GM21390 (cell line): ENCODE data around the gene SHISAL2A.
"Not testable (repeated sequence)": the region's sequence is repeated elsewhere in the genome, so short reads cannot be mapped to it uniquely, and the experiment has no call there.

Experiments used
- ATAC-seq: cut with Tn5 transposase; IDR thresholded peaks from one replicate; pipeline ENCODE4 v1.9.1; 2021; ENCODE audit not compliant: unreplicated experiment

Gene SHISAL2A

DNA sequence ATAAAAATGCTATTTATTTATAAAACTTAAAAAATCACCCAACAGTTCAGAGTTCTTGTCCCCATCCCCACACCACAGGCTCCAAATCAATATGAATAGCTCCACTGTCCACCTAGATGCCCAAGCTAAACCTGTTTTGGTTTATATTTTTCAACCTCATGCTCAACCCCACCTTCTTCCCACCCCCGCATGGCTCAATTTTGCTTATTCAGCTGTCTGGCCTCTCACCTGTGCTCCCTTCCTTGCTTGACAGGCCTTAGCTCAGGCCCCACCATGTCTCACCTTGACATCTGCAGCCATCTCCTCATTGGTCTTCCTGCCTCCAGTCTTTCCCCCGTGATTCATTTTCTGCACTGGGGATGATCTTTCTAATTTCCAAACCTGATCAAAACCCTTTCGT is 47.4 kb downstream of the SHISAL2A start:
- no peak for ATAC-seq

DNA sequence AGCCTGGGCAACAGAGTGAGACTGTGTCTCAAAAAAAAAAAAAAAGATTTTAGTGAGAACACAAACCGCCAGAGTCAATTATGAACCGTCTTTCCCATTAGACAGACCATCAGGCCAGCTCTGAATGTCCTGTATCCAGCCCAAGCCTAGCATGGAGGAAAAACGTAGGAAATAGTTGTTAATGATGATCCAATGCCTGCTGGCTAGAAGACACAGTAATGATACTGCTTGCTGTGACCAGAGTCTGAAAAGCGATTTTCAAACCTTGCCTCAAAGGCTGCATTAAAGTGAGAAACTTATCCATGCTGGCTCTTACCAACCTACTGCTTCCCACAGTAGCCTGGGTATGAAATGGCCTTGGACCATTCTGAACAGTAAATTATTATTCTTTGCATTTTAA is 48.2 kb downstream of the SHISAL2A start:
- no peak for ATAC-seq

DNA sequence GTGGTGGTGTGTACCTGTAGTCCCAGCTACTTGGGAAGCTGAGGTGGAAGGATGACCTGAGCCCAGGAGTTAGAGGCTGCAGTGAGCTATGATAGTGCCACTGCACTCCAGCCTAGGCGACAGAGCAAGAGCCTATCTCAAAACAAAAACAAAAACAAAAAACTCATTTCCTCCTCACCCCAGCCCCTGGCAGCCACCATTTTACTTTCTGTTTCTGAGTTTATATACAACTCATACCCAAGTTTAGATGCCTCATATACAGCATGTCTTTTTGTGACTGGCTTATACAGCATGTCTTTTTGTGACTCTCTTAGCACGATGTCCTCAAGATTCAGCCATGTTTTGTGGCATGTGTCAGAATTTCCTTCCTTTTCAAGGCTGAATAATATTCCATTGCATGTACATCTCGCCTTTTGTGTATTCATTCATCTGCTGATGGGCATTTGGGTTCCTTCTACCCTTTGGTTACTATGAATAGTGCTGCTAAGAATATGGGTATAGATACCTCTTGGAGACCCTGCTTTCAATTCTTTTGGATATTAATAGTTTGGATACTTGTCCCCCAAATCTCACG is 50.5 kb downstream of the SHISAL2A start:
- no peak for ATAC-seq

DNA sequence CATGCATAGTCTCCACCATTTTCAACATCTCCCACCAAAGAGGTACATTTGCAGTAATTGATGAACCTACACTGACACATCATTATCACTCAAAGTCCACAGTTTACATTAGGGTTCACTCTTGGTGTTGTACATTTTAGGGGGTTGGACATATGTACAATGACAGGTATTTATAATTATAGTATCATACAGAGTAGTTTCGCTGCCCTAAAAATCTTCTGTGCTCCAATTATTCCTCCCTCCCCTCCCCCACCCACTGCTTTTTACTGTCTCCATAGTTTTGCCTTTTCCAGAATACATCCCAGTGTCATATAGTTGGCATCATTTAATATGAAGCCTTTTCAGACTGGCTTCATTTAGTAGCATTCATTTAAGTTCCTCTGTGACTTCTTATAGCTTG is 51.6 kb downstream of the SHISAL2A start:
- no peak for ATAC-seq

DNA sequence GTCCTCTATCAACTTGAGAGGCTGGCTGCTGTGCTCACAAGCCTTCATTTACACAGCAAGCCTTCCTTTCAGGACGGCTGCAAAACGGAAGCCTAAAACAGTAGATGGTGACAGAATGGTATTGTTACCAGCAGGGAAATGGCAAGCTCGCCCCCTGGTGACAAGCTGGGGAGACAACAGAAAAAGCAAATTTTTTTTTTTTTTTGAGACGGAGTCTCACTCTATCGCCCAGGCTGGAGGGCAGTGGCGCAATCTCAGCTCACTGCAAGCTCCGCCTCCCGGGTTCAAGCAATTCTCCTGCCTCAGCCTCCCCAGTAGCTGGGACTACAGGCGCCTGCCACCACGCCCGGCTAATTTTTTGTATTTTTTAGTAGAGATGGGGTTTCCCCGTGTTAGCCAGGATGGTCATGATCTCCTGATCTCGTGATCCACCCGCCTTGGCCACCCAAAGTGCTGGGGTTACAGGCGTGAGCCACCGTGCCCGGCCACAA is 53.3 kb downstream of the SHISAL2A start:
- not testable (repeated sequence) for ATAC-seq

DNA sequence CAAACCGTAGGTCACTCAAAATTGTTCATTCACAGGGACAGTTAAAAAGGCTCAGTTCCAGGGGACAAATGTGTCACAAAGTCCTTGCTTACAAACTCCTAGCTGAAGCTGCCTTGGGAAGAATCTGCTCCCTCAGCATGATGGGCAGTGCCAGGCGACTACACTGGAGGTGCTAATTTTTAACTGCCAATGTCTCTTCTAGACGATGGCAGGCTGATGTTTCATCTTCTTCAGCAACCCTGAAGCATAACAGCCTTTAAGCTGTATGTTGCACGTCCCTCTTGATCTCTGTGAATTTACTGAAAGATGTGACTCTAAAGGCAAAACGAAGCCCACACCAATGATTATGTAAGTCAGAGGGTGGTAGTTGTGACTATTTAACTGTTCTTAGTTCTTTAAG is 53.9 kb downstream of the SHISAL2A start:
- ATAC-seq: no peak

DNA sequence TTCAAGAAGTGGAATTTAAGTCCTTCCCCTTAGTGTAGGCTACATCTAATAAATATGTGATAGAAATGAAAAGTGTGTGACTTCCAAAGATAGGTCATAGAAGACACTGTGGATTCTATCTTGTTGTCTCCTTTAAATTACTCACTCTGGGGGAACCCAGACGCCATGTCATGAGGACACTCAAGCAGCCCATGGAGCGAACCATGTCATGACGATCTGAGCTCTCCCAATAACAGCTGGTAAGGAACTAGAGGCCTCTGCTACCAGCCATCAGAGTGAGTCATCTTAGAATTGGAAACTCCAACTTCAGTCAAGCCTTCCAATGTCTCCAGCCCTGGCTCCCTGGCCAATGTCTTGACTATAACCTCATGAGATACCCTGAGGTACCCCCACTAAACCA is 58.9 kb downstream of the SHISAL2A start:
- ATAC-seq: no peak

DNA sequence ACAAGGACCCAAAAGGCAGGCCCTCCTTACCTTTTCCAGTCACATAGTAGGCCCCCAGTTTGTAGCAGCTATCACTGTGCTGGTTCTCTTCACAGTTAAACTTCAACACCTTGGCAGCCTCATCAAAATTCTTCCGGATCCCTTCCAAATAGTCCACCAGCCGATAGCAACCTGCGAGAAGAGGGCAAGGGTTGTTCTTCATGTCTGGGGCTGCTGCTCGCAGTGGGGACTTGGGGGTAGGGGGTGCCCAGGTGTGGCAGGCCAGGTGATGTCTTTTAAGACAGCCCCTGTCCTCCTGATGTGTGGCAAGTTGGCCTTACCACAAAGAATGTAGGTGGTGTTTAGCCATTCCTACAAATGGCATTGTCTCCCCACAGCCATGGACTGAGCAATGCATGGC is 59.7 kb downstream of the SHISAL2A start:
- no peak for ATAC-seq

DNA sequence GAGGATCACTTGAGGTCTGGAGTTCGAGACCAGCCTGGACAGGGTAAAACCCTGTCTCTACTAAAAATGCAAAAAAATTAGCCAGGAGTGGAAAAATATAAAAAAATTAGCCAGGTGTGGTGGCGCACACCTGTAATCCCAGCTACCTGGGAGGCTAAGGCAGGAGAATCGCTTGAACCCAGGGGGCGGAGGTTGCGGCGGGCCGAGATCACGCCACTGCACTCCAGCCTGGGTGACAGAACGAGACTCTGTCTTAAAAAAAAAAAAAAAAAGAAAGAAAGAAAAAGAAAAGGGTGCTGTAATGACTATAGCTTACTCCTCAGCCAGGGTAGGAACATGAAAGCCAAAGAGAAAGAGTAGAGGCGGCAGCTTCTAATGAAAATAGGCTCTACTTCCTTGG is 60.4 kb downstream of the SHISAL2A start:
- ATAC-seq: not testable (repeated sequence)

DNA sequence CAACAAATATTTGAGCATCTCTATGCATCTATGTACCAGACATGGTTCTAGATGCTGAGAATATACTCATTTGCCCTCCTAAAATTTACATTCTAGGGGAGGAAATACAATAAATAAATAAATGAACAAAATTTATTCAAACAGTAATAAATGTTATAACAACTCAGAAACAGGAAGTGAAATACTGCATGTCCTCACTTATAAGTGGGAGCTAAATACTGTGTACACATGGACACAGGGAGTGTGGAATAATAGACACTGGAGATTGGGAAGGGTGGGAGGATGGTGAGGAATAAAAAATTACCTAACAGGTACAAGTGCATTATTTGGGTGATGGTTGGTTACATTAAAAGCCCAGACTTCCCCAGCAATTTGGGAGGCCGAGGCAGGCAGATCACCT is 60.9 kb downstream of the SHISAL2A start:
- no peak for ATAC-seq

DNA sequence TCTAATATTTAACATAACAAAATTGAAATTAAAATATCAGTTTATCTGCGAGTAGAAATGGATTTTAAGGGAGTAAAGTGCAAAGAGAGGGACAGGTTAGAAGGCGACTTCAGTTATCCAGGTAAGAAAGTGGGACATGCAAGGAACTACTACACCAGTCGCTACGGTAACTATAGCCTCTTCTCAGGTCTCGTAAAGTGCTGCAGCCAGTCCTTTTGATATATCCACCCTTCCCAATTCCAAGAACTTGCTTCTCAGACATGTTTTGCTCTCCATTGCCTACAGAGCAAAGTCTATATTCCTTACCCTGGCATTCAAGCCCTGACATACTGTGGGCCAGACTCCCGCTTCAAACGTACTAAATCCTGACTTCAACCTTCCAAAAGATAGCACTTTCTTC is 62.7 kb downstream of the SHISAL2A start:
- no peak for ATAC-seq

DNA sequence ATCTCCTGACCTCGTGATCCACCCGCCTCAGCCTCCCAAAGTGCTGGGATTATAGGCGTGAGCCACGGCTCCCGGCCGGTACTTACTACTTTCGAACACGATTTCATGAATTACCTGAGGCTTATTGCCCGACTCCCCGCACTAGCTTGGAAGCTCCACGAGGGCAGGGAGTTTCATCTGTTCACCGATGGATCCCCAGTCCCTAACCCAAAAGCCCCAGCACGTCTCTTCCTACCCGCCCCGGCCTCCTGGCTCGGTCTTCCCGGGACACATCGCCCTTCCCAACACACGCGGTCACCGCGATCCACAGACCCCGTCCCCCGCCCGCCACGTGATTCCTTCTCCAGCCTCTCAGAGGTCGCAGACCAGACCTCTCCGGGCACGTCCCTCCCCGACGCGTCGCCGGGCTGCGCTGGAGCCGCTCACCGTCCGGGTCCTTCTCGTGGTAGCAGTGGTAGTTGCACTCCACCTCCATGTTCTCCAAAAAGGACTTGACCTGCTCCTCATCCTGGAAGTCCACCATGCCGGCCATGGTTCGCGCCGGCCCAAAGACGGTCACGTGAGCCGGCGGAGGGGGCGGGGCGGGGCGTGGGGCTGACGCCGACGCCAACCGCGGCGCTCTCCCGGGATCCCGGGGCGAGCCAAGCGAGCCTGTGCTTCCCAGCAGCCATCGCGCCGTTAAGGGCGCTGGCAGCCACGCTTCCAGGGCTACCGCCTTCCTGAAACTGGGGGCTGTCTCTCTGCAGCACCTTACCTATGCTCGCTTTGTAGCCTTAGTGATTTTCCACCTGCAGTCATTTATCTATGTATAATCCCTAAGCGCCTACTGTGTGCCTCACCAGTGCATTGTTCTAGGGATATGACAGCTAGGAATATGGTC is 65.1 kb downstream of the SHISAL2A start, which contains the start of gene COA7:
TSS of gene COA7 (minus strand) at position 553 of the 880 bp plus-strand sequence. CDS start at position 532, 21 bp downstream.
- ATAC-seq: peak; percentile 47

DNA sequence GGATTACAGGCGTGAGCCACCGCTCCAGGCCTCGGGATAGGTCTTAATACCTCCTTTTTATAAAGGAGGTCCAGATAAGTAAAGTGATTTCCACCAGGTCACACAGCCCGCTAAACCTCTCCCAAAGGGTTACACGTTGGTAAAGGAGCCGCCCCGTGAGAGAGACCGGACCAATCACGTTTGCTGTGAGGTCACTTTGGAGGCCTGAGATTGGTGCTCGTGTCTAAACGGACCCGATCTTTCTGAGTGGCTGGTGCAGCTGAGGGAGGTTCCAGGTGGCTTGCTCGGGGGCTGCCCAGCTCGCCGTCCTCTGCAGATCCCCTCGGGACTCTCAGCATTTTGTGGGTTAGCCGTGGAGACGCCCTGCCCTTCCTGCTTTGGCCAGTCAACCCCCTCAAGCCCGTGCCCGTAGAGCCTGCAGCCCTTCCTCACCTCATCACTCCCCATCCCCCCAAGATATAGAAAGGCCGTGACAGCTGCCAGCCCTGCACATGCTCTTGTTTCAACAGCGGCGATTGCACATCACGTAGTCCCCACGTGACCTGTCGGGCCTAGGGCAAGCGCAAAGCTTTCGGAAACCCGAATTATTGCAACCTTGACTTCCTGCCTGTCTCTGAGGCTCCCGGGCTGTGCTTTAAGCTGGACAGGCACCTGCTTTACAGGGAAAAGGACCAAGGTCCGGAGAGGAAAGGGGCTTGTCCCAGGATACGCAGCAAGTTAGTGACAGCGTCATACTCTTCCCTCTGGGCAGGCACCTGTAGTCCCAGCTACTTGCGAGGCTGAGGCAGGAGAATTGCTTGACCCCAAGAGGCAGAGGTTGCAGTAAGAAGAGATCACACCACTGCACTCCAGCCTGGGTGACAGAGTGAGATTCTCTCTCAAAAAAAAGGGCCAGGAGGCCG is 70.2 kb downstream of the SHISAL2A start:
- peak; percentile 84 for ATAC-seq

DNA sequence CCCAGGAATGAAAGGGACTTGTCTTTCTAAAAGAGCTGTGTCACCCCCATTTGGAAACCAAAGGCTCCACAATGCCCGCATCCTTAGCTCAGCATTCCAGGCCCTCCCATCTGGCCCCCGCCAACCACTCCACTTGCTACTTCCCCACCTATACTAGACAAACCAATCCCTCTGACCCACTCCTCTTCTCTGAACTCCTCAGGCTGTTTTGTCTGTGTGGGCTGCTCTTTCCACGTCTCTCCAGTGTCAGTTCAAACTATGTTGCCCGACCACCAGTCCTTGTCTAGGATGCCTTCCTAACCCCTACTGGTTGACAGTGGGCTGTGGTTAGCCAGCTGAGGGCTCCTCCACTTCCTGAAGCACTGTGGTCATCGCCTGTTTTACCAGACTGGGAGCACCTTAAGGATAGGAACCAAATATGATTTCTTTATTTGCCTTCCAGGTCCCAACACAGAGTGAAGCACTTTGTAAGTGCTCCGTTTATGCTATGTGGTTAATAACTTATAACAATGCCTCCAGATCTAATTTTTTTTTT is 73.2 kb downstream of the SHISAL2A start:
- ATAC-seq: no peak
